Measurements from ENCODE around the gene MAD1L1. TPM values are rescaled to one million over a fixed set of nuclear protein-coding genes. Genes with fewer than 3 reads are reported as not detected.

Gene MAD1L1
- total and polyA plus RNA-seq, 8 donors: 12.8 to 469 (median 27.3) TPM

GRCh38 chr7:2054927-2055326 lies 177.8 kb downstream of the MAD1L1 start:
- Histone ChIP-seq H3K27ac (no peak overlapping the region), H3K4me3 (no peak overlapping the region), H3K36me3 (peaks cover 0 to 14% (median 8%) of the 10 kb centered on the region in 4 donors), H3K4me1 (peaks cover 0 to 12% (median 8%) of the 10 kb centered on the region in 4 donors), H3K9me3 (peaks cover 0 to under 1% (median under 1%) of the 10 kb centered on the region in 4 donors), H3K27me3 (no peaks in the 10 kb centered on the region)
- intact Hi-C loops (cut with DNase I; ENCODE audit: low total_unique reads): no loop called here
- TF ChIP-seq POLR2A (IDR thresholded peaks at IDR 0.05) (no peak), CTCF (IDR thresholded peaks at IDR 0.05) (no peak), POLR2AphosphoS5 (IDR thresholded peaks at IDR 0.05) (no peak), EP300 (IDR thresholded peaks at IDR 0.05) (no peak)
- no peak for DNase-seq
- 88 to 96% (median 91%) methylated on average over 15 to 17 of the region's 17 CpGs for WGBS, 5 donors

- peaks cover 0 to 14% (median 8%) of the 10 kb centered on the region in 4 donors for H3K36me3 ChIP-seq
- no peaks in the 10 kb centered on the region for H3K9me3 ChIP-seq
- WGBS, 5 donors: 93 to 100% (median 94%) methylated on average over 10 to 13 of the region's 13 CpGs
- H3K4me1 ChIP-seq: peaks cover 0 to 12% (median 8%) of the 10 kb centered on the region in 4 donors
- TF ChIP-seq POLR2AphosphoS5 (IDR thresholded peaks at IDR 0.05) (no peak), CTCF (IDR thresholded peaks at IDR 0.05) (no peak), EP300 (IDR thresholded peaks at IDR 0.05) (no peak), POLR2A (IDR thresholded peaks at IDR 0.05) (no peak)
- no peaks in the 10 kb centered on the region for H3K27me3 ChIP-seq
- no peak overlapping the region for H3K4me3 ChIP-seq
- no peak for DNase-seq
- no peak overlapping the region for H3K27ac ChIP-seq
- intact Hi-C loops (cut with DNase I; ENCODE audit: low total_unique reads): no loop called here
Observed at GRCh38 chr7:2053395-2053794, 179.3 kb downstream of the MAD1L1 start.

- H3K27me3 ChIP-seq: no peaks in the 10 kb centered on the region
- no peak for DNase-seq
- no peak overlapping the region for H3K27ac ChIP-seq
- intact Hi-C loops (cut with DNase I; ENCODE audit: low total_unique reads): no loop called here
- H3K4me3 ChIP-seq: no peak overlapping the region
- H3K4me1 ChIP-seq: peaks cover 0 to 12% (median 8%) of the 10 kb centered on the region in 4 donors
- peaks cover 0 to 14% (median 8%) of the 10 kb centered on the region in 4 donors for H3K36me3 ChIP-seq
- no peaks in the 10 kb centered on the region for H3K9me3 ChIP-seq
- TF ChIP-seq CTCF (IDR thresholded peaks at IDR 0.05) (no peak), POLR2AphosphoS5 (IDR thresholded peaks at IDR 0.05) (no peak), EP300 (IDR thresholded peaks at IDR 0.05) (no peak)
- WGBS, 5 donors: 38 to 72% (median 48%) methylated on average over 12 to 13 of the region's 13 CpGs
Observed at GRCh38 chr7:2052657-2053048, 180.1 kb downstream of the MAD1L1 start.

- Histone ChIP-seq H3K27ac (no peak overlapping the region), H3K36me3 (peaks cover 0 to 14% (median 8%) of the 10 kb centered on the region in 4 donors), H3K27me3 (no peaks in the 10 kb centered on the region), H3K9me3 (no peaks in the 10 kb centered on the region), H3K4me1 (peaks cover 0 to 12% (median 8%) of the 10 kb centered on the region in 4 donors), H3K4me3 (no peak overlapping the region)
- no peak for TF ChIP-seq POLR2AphosphoS5 (IDR thresholded peaks at IDR 0.05)
- WGBS, 5 donors: 78 to 92% (median 79%) methylated on average over 19 to 30 of the region's 30 CpGs
- intact Hi-C loops (cut with DNase I; ENCODE audit: low total_unique reads): no loop called here
- DNase-seq: peak in 1 of 2 donors; percentile 54
Observed at GRCh38 chr7:2051707-2052656, 180.8 kb downstream of the MAD1L1 start.

GRCh38 chr7:2050511-2050866 lies 182.3 kb downstream of the MAD1L1 start:
- intact Hi-C loops (cut with DNase I; ENCODE audit: low total_unique reads): no loop called here
- WGBS, 5 donors: 85 to 95% (median 88%) methylated on average over 3 to 7 of the region's 7 CpGs
- Histone ChIP-seq H3K27me3 (no peaks in the 10 kb centered on the region), H3K9me3 (no peaks in the 10 kb centered on the region), H3K27ac (no peak overlapping the region), H3K4me1 (peaks cover 0 to 12% (median 8%) of the 10 kb centered on the region in 4 donors), H3K36me3 (peaks cover 0 to 14% (median 8%) of the 10 kb centered on the region in 4 donors), H3K4me3 (no peak overlapping the region)
- DNase-seq: no peak
- no peak for TF ChIP-seq POLR2AphosphoS5 (IDR thresholded peaks at IDR 0.05)
- TF ChIP-seq EP300 (IDR thresholded peaks at IDR 0.05): no peak
- TF ChIP-seq POLR2A (IDR thresholded peaks at IDR 0.05): no peak
- TF ChIP-seq CTCF (IDR thresholded peaks at IDR 0.05): no peak
